Nephron progenitor cell (in vitro differentiated cells): ENCODE measurements around the gene RNF220.

ENCODE experiments used
- DNase-seq: peaks from one replicate; pipeline ENCODE4 v3.0.0; 2021
- H3K27ac Mint-ChIP-seq: 2 replicates; pipeline ENCODE4 v1.8.0; 2021; ENCODE audit warnings: mild to moderate bottlenecking, moderate library complexity, mixed read lengths
- H3K27me3 Mint-ChIP-seq: 2 replicates; pipeline ENCODE4 v1.8.0; 2021; ENCODE audit warnings: mild to moderate bottlenecking, low read depth, mixed read lengths; ENCODE audit not compliant: poor library complexity
- H3K36me3 Mint-ChIP-seq: 2 replicates; pipeline ENCODE4 v1.8.0; 2021; ENCODE audit warnings: low read depth, mixed read lengths
- H3K4me1 Mint-ChIP-seq: 2 replicates; pipeline ENCODE4 v1.8.0; 2021; ENCODE audit warnings: mixed read lengths
- H3K4me3 Mint-ChIP-seq: 2 replicates; pipeline ENCODE4 v1.8.0; 2021; ENCODE audit warnings: mild to moderate bottlenecking, moderate library complexity, mixed read lengths
- H3K9me3 Mint-ChIP-seq: 2 replicates; pipeline ENCODE4 v1.8.0; 2021; ENCODE audit warnings: mild to moderate bottlenecking, moderate library complexity, mixed read lengths
- TF ChIP-seq, protein P1 (sequence below): fragments of 200-600 bp; sonication (generic); IDR thresholded peaks from 2 replicates; pipeline ENCODE4 v1.5.0; 2021; ENCODE audit warnings: antibody characterized with exemption

RNF220 gene

GRCh38 chr1:44581205-44581604 lies 176.2 kb downstream of the RNF220 start:
- H3K9me3 Mint-ChIP-seq = no peaks in the 10 kb centered on the region
- H3K4me1 Mint-ChIP-seq = peaks cover 22% of the 10 kb centered on the region
- no peak overlapping the region for H3K4me3 Mint-ChIP-seq
- TF ChIP-seq, protein P1, sequence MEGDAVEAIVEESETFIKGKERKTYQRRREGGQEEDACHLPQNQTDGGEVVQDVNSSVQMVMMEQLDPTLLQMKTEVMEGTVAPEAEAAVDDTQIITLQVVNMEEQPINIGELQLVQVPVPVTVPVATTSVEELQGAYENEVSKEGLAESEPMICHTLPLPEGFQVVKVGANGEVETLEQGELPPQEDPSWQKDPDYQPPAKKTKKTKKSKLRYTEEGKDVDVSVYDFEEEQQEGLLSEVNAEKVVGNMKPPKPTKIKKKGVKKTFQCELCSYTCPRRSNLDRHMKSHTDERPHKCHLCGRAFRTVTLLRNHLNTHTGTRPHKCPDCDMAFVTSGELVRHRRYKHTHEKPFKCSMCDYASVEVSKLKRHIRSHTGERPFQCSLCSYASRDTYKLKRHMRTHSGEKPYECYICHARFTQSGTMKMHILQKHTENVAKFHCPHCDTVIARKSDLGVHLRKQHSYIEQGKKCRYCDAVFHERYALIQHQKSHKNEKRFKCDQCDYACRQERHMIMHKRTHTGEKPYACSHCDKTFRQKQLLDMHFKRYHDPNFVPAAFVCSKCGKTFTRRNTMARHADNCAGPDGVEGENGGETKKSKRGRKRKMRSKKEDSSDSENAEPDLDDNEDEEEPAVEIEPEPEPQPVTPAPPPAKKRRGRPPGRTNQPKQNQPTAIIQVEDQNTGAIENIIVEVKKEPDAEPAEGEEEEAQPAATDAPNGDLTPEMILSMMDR = no peak
- no peak for DNase-seq
- H3K27me3 Mint-ChIP-seq = peaks cover 65% of the 10 kb centered on the region
- H3K36me3 Mint-ChIP-seq = peaks cover 7% of the 10 kb centered on the region
- no peak overlapping the region for H3K27ac Mint-ChIP-seq

DNA sequence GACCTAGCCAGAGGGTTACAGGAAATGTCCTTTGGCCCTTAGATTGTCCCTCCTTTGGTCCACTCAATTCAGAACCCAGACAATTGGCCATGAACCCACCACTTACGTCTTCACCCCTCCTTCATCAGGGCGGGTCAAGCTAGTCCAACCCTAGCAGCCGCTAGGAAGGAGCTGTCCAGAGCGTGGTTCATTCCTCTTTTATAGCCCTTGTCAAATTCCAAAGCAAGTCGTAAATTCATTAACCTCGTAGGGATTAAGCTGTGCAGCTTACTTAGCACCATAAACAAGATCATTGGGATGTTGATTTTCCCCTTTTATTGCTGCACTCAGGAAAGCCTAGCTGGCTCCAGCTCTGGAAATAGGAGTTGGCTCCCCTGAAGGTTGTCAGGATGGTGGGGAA lies 179.1 kb downstream of the RNF220 start:
- H3K27me3 Mint-ChIP-seq = peaks cover 56% of the 10 kb centered on the region
- peaks cover 7% of the 10 kb centered on the region for H3K36me3 Mint-ChIP-seq
- peaks cover 28% of the 10 kb centered on the region for H3K4me1 Mint-ChIP-seq
- no peaks in the 10 kb centered on the region for H3K9me3 Mint-ChIP-seq
- DNase-seq = no peak
- H3K4me3 Mint-ChIP-seq = no peak overlapping the region
- TF ChIP-seq, protein P1 = no peak
- H3K27ac Mint-ChIP-seq = peak overlapping the region; percentile 52

DNA sequence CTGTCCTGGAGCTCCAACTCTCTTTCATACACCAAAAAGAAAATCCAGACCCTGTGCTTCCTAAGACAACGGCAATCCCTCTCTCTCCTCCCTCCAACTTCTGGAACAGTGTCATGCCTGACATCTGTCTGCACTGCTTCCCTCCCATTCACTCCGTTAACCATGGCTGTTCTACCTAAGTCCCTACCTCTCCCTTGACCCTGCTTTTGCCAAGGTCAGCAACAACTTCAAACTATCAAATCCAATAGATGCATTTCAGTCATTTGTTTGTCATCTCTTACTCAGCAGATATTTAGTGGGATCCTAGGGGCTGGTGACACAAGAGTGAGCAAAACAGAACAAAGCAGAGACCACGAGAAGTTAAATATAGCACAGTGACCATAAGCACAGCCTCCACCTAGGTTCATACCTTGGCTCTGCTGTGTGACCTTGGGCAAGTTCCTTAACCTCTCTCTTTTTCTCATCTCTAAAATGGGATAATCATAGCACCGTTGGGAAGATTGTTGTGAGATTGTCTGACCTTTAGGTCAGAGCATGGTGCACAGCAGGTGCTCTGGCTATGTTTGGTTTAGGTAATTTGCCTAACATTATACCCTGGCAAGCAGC lies 180.4 kb downstream of the RNF220 start:
- DNase-seq = no peak

DNA sequence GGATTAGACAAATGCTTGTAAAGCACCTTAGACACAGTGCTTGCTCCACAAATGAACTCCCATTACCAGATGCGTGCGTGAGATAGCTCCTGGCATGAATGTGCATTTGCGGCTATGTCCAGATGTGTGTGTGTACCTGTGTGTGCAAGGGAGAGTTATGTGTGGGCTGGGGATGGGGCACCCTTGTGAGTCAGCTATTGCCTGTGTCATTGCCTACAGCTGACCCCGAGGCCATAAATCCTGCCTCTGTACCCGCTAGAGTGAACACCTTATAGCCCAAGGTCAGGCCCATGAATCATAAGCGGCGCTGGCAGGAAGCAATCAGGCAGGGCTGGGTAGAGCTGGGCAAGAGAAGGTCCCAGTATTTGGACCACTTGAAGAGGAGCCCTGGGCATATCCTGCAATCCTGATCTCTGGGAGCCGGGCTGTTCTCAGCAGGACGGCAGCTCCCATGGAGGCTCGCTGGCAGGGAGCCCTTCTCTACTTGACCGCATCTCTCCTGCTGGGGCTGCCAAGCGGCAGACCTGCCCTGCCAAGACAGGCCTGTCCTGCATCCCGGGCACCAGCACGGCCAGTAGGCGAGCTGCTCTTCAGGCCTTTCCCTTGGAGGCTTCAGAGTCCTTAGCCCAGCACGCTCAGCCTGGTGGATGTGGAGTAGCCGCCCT lies 182.9 kb downstream of the RNF220 start:
- H3K27ac Mint-ChIP-seq = no peak overlapping the region
- peak overlapping the region; percentile 57 for H3K4me3 Mint-ChIP-seq
- no peaks in the 10 kb centered on the region for H3K36me3 Mint-ChIP-seq
- TF ChIP-seq, protein P1 = no peak
- peak; percentile 56 for DNase-seq
- no peaks in the 10 kb centered on the region for H3K9me3 Mint-ChIP-seq
- peaks cover 39% of the 10 kb centered on the region for H3K27me3 Mint-ChIP-seq
- peaks cover 46% of the 10 kb centered on the region for H3K4me1 Mint-ChIP-seq

More for the DNA sequence above, 180.4 kb downstream of the RNF220 start:
- Mint-ChIP-seq H3K4me3 (no peak overlapping the region), H3K27me3 (peaks cover 58% of the 10 kb centered on the region), H3K9me3 (no peaks in the 10 kb centered on the region), H3K27ac (no peak overlapping the region), H3K4me1 (peaks cover 28% of the 10 kb centered on the region), H3K36me3 (peaks cover 7% of the 10 kb centered on the region)
- TF ChIP-seq, protein P1 = no peak

DNA sequence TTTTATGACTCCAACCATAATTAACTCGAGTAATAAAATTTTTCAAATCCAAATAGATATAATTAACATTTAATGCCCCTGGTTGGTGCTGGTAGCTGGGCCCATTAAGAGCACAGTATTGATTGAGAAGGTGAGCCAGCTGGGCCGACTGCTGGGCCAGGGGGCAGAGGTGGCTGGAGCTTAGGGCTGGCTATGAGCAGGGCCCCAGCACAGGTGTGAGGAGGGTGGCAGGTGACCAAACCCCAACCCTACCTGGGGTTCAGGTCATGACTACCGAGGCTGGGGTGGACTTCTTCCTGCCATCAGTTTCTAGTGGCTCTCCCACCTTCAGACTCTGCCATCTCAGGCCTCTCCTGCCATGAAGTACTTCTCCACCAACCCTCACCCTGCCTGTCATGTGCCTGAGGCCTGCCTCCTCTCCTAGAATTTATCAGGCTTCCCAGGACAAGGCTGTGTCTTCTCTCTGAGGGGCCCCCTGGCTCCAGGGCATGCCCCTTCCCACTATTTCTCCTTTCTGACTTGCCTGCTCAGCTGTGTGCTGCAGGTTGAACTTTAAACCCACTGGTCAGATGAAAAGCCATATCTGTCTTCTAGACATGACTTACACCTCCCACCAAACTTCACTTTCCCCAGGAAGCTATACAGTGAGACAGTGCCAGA lies 183.6 kb downstream of the RNF220 start:
- H3K36me3 Mint-ChIP-seq = no peaks in the 10 kb centered on the region
- no peak for DNase-seq
- H3K9me3 Mint-ChIP-seq = no peaks in the 10 kb centered on the region
- peaks cover 32% of the 10 kb centered on the region for H3K27me3 Mint-ChIP-seq
- TF ChIP-seq, protein P1 = no peak
- peaks cover 48% of the 10 kb centered on the region for H3K4me1 Mint-ChIP-seq
- H3K27ac Mint-ChIP-seq = no peak overlapping the region
- H3K4me3 Mint-ChIP-seq = no peak overlapping the region
